Upper lobe of left lung (tissue), 4 donors: ENCODE data around the gene IKZF2.

Experiments used
- EP300 ChIP-seq, 4 donors: sonication (generic); formaldehyde crosslinking; IDR thresholded peaks; one replicate each; pipeline ENCODE4 v1.5.1; 2017; ENCODE audit warnings: antibody characterized with exemption in 4 of 4, control low read depth in 2 of 4
- POLR2A ChIP-seq, 4 donors: fragments of 450-650 bp; IDR thresholded peaks; one replicate each; pipeline ENCODE4 v1.5.1; 2016 to 2017; ENCODE audit warnings: antibody characterized with exemption in 4 of 4, mild to moderate bottlenecking in 2 of 4
- TF ChIP-seq, protein P1 (sequence below), 6 experiments: fragments of 450-650 bp in 4 of 6; fragments of 200-600 bp in 2 of 6; sonication (generic) in 2 of 6; IDR thresholded peaks; one replicate each; pipeline ENCODE4 v1.5.1; 2016 to 2019; ENCODE audit warnings: antibody characterized with exemption in 6 of 6

DNA sequence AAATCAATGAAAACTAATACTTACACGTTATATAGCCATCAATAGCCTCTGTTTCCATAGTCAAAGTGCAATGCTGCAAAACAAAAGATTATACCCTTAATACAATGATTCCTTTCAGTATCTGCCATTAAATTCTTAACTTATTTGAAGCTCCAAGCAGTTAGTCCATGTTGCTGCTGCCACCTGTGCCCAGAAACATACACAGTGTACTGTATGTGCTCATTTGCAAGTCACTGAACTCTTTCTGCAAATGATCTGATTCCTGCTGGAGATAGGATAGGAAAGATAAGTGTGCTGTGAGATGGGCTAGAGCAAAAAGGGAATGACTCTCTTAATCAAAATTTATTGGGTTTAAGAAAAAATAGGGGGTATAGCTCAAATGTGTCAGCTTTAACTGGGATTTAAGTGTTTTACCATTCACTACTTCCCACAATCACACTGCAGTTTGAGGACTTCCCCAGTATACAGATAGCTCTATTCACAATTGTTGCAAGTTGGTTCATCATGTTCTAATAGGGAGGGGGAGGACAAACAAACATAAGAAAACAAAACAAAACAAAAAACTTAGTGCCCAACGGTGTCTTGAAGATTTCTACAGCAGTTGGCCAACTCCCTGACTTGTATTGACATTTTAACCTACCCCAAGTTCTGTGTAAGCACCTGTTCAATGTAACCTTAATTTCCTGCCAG lies 2.7 kb downstream of the IKZF2 start:
- TF ChIP-seq EP300 (IDR thresholded peaks at IDR 0.05) (no peak), POLR2A (IDR thresholded peaks at IDR 0.05) (no peak)
- TF ChIP-seq, protein P1, sequence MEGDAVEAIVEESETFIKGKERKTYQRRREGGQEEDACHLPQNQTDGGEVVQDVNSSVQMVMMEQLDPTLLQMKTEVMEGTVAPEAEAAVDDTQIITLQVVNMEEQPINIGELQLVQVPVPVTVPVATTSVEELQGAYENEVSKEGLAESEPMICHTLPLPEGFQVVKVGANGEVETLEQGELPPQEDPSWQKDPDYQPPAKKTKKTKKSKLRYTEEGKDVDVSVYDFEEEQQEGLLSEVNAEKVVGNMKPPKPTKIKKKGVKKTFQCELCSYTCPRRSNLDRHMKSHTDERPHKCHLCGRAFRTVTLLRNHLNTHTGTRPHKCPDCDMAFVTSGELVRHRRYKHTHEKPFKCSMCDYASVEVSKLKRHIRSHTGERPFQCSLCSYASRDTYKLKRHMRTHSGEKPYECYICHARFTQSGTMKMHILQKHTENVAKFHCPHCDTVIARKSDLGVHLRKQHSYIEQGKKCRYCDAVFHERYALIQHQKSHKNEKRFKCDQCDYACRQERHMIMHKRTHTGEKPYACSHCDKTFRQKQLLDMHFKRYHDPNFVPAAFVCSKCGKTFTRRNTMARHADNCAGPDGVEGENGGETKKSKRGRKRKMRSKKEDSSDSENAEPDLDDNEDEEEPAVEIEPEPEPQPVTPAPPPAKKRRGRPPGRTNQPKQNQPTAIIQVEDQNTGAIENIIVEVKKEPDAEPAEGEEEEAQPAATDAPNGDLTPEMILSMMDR (IDR thresholded peaks at IDR 0.05) = no peak
